Fibroblast of mammary gland (primary cell): ENCODE data around the gene SLX9.

ENCODE experiments used
- DNase-seq: peaks from one replicate; pipeline ENCODE4 v3.0.0-alpha.2; 2010; ENCODE audit warnings: low read depth
- H3K4me3 ChIP-seq: 2 replicates; pipeline ENCODE4 v1.5.1; 2011; ENCODE audit warnings: low read depth, mild to moderate bottlenecking, low read length, moderate library complexity; ENCODE audit not compliant: control insufficient read depth
- TF ChIP-seq, protein P1 (sequence below): conservative IDR thresholded peaks from 2 replicates; pipeline ENCODE4 v1.5.1; 2011; ENCODE audit warnings: low read depth, low read length, inconsistent platforms; ENCODE audit not compliant: control insufficient read depth, insufficient read depth

SLX9 gene, protein sequence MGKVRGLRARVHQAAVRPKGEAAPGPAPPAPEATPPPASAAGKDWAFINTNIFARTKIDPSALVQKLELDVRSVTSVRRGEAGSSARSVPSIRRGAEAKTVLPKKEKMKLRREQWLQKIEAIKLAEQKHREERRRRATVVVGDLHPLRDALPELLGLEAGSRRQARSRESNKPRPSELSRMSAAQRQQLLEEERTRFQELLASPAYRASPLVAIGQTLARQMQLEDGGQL

GRCh38 chr21:44939532-44940115 is at the start of gene SLX9:
Gene SLX9 (plus strand): TSS chr21:44940029. CDS start chr21:44940058, 29 bp downstream.
- H3K4me3 ChIP-seq: peak within 1 kb of the TSS; percentile 89
- TF ChIP-seq, protein P1, sequence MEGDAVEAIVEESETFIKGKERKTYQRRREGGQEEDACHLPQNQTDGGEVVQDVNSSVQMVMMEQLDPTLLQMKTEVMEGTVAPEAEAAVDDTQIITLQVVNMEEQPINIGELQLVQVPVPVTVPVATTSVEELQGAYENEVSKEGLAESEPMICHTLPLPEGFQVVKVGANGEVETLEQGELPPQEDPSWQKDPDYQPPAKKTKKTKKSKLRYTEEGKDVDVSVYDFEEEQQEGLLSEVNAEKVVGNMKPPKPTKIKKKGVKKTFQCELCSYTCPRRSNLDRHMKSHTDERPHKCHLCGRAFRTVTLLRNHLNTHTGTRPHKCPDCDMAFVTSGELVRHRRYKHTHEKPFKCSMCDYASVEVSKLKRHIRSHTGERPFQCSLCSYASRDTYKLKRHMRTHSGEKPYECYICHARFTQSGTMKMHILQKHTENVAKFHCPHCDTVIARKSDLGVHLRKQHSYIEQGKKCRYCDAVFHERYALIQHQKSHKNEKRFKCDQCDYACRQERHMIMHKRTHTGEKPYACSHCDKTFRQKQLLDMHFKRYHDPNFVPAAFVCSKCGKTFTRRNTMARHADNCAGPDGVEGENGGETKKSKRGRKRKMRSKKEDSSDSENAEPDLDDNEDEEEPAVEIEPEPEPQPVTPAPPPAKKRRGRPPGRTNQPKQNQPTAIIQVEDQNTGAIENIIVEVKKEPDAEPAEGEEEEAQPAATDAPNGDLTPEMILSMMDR: no peak
- peak; percentile 60 for DNase-seq

- no peak overlapping the region for H3K4me3 ChIP-seq
- TF ChIP-seq, protein P1: no peak
- DNase-seq: no peak
Measured at GRCh38 chr21:44890338-44890931, 49.4 kb upstream of the SLX9 start.

GRCh38 chr21:44890961-44891541 is 48.8 kb upstream of the SLX9 start:
- DNase-seq: no peak
- no peak overlapping the region for H3K4me3 ChIP-seq
- TF ChIP-seq, protein P1: no peak

DNA sequence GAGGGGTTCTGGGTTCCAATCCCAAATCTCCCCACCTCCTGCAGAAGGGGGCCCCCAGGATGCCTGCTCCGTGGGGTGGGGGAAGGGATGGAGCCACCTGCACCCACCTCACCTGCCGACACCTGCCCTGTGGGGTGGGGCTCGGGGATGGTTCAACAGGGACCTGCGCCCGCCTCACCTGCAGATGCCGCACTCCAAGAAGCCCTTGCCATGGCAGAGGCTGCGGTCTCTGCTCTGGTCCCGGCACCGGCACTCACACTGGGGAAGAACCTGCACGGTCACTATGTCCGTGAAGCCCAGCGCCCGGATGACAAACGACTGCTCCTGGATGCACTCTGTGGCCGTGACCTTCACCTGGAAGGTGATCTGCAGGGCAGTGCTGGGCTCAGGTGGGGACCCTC is 48.2 kb upstream of the SLX9 start:
- TF ChIP-seq, protein P1: no peak
- no peak for DNase-seq
- no peak overlapping the region for H3K4me3 ChIP-seq

- DNase-seq: no peak
- no peak overlapping the region for H3K4me3 ChIP-seq
- TF ChIP-seq, protein P1: no peak
Measured at GRCh38 chr21:44892095-44892494, 47.7 kb upstream of the SLX9 start.

DNA sequence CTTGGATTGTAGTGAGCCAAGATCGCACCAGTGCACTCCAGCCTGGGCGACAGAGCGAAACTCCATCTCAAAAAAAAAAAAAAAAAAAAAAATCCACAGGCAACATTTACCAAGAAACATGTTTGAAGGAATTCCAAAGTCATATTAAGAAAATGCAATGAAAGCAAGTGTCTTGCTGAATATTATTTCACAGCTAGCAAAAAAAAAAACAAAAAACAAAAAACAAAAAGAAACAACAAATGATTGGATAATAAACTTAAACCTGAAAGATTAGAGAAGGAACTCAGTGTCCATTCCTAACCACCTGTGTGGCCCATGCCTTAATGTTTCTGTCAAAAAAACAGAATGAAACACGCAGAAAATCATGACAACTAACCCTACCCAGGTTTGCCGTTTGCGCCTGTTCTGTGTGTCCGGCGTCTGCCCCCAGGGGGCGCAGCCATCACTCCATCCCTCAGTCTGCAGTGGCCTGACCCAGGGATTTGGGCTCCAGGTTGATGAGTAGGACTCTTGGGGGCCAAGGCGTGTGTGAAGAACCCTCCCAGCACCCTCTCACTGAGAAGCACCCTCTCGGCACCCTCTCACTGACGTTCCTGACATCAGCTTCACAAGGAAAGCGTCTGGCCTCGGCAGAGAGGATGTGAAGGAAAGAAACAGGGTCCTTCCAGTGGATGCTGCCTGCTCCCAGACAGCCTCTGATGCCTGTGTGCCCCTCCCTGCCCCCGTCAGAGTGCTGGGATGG is 47.1 kb upstream of the SLX9 start:
- peak; percentile 47 for DNase-seq
- no peak overlapping the region for H3K4me3 ChIP-seq
- TF ChIP-seq, protein P1: peak; percentile 93
